Gastrocnemius medialis (tissue), 4 donors: ENCODE data around the gene ARHGAP15.

ENCODE experiments used
- POLR2A ChIP-seq, 2 donors: fragments of 450-650 bp; IDR thresholded peaks; one replicate each; pipeline ENCODE4 v1.6.1; 2017; ENCODE audit warnings: antibody characterized with exemption in 2 of 2, mild to moderate bottlenecking in 2 of 2, moderate library complexity in 2 of 2
- TF ChIP-seq, protein P1 (sequence below), 5 experiments: fragments of 450-650 bp in 3 of 5; fragments of 200-600 bp in 2 of 5; sonication (generic) in 2 of 5; IDR thresholded peaks in 4 of 5; conservative IDR thresholded peaks in 1 of 5; 1 replicate in 4 of 5; 2 replicates in 1 of 5; pipeline ENCODE4 v1.5.1; 2016 to 2019; ENCODE audit warnings: antibody characterized with exemption in 5 of 5, mild to moderate bottlenecking in 3 of 5, moderate library complexity in 3 of 5

DNA sequence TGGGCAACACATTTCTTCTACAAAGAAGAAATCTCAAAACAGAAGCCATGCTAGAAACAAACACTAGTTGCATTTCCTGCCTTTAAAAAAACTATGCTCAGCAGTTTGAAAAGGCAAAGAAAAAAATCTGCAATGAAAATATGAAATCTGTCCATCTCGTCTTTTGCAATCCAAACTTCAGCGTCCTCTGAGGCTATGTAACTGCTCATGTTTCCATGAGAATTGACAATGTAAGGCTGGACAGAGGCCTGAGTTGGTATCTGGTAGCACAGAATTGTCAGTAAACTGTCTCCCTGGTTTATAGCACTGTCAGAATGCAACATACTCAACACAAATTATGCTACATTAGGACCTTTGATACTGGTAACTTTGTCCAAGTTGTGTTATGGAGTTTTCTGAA is 429.9 kb downstream of the ARHGAP15 start:
- TF ChIP-seq, protein P1, sequence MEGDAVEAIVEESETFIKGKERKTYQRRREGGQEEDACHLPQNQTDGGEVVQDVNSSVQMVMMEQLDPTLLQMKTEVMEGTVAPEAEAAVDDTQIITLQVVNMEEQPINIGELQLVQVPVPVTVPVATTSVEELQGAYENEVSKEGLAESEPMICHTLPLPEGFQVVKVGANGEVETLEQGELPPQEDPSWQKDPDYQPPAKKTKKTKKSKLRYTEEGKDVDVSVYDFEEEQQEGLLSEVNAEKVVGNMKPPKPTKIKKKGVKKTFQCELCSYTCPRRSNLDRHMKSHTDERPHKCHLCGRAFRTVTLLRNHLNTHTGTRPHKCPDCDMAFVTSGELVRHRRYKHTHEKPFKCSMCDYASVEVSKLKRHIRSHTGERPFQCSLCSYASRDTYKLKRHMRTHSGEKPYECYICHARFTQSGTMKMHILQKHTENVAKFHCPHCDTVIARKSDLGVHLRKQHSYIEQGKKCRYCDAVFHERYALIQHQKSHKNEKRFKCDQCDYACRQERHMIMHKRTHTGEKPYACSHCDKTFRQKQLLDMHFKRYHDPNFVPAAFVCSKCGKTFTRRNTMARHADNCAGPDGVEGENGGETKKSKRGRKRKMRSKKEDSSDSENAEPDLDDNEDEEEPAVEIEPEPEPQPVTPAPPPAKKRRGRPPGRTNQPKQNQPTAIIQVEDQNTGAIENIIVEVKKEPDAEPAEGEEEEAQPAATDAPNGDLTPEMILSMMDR (IDR thresholded peaks at IDR 0.05 in 4 of 5, conservative IDR thresholded peaks at IDR 0.05 in 1 of 5): no peak
- TF ChIP-seq POLR2A (IDR thresholded peaks at IDR 0.05): no peak
